ENCODE data around the gene INPP5A.

The INPP5A gene

DNA sequence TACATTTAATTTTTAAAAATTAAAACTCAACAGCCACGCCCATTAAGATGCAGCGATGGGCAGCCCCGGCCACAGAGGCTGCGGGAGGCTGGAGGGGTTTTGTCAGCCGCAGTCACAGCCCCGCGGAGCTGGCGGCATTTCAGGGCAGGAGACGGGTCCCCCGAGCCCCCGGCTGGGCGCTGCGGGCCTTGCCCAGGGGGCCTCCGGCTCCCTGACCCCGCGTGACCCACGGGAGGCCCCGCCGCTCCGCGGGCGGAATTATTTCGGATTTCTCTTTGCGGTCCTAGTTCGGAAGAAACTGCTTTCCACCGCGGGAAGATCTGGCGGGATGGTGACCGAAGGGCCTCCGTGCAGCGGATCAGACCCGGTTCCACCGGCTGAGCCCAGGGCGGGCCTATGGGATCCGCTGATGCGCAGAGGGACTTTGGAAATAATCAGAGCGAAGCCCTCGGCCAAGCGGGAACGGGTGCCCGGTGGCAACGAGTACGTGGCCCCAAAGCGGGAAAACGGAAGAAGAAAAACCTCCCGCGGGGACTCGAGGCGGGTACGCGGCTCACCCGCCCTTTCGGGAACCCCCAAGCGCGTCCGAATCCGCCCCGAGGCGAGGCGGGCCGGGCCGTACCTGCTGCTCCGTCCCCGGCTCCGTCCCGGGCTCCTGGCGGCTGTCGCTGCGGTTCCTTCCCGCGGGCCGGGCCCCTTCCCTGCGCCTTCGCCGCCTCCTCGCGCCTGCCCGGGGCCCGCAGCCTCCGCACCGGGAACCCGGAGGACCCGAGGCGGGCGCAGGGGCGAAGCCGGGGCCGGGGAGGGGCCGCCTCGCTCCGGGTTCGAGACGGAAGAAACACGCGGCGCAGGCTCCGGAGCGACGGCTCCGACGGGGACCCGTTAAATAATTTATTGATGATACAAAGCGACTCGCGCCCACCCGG lies 246.6 kb downstream of the INPP5A start:
- TF ChIP-seq ISL1 (CRISPR knock-in tag; IDR thresholded peaks at IDR 0.05) (no peak), BACH2 (CRISPR knock-in tag; IDR thresholded peaks at IDR 0.05; ENCODE audit: borderline replicate concordance) (no peak), PATZ1 (CRISPR knock-in tag; IDR thresholded peaks at IDR 0.05; ENCODE audit: borderline replicate concordance) (no peak), ZNF565 (CRISPR knock-in tag; conservative IDR thresholded peaks at IDR 0.05; ENCODE audit: low read depth) (no peak), TCF4 (CRISPR knock-in tag; IDR thresholded peaks at IDR 0.05; ENCODE audit: borderline replicate concordance) (no peak), OSR1 (CRISPR knock-in tag; IDR thresholded peaks at IDR 0.05) (no peak), ZFP30 (CRISPR knock-in tag; IDR thresholded peaks at IDR 0.05) (no peak), GLIS3 (CRISPR knock-in tag; IDR thresholded peaks at IDR 0.05) (no peak), ZFP3 (CRISPR knock-in tag; IDR thresholded peaks at IDR 0.05) (no peak), ARNTL (CRISPR knock-in tag; IDR thresholded peaks at IDR 0.05; ENCODE audit: borderline replicate concordance, low read depth) (no peak), SNAI2 (CRISPR knock-in tag; IDR thresholded peaks at IDR 0.05) (no peak), ZNF8 (CRISPR knock-in tag; IDR thresholded peaks at IDR 0.05) (no peak), CSRNP3 (CRISPR knock-in tag; IDR thresholded peaks at IDR 0.05) (no peak), ZNF70 (CRISPR knock-in tag; IDR thresholded peaks at IDR 0.05) (no peak), ESRRG (CRISPR knock-in tag; IDR thresholded peaks at IDR 0.05) (no peak), ZC3H10 (CRISPR knock-in tag; IDR thresholded peaks at IDR 0.05) (no peak), RARB (CRISPR knock-in tag; IDR thresholded peaks at IDR 0.05) (no peak)
- TF ChIP-seq, protein P1, sequence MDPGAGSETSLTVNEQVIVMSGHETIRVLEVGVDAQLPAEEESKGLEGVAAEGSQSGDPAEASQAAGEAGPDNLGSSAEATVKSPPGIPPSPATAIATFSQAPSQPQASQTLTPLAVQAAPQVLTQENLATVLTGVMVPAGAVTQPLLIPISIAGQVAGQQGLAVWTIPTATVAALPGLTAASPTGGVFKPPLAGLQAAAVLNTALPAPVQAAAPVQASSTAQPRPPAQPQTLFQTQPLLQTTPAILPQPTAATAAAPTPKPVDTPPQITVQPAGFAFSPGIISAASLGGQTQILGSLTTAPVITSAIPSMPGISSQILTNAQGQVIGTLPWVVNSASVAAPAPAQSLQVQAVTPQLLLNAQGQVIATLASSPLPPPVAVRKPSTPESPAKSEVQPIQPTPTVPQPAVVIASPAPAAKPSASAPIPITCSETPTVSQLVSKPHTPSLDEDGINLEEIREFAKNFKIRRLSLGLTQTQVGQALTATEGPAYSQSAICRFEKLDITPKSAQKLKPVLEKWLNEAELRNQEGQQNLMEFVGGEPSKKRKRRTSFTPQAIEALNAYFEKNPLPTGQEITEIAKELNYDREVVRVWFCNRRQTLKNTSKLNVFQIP (CRISPR knock-in tag; IDR thresholded peaks at IDR 0.05; ENCODE audit: borderline replicate concordance, low read depth) = no peak
- TF ChIP-seq, protein P2, sequence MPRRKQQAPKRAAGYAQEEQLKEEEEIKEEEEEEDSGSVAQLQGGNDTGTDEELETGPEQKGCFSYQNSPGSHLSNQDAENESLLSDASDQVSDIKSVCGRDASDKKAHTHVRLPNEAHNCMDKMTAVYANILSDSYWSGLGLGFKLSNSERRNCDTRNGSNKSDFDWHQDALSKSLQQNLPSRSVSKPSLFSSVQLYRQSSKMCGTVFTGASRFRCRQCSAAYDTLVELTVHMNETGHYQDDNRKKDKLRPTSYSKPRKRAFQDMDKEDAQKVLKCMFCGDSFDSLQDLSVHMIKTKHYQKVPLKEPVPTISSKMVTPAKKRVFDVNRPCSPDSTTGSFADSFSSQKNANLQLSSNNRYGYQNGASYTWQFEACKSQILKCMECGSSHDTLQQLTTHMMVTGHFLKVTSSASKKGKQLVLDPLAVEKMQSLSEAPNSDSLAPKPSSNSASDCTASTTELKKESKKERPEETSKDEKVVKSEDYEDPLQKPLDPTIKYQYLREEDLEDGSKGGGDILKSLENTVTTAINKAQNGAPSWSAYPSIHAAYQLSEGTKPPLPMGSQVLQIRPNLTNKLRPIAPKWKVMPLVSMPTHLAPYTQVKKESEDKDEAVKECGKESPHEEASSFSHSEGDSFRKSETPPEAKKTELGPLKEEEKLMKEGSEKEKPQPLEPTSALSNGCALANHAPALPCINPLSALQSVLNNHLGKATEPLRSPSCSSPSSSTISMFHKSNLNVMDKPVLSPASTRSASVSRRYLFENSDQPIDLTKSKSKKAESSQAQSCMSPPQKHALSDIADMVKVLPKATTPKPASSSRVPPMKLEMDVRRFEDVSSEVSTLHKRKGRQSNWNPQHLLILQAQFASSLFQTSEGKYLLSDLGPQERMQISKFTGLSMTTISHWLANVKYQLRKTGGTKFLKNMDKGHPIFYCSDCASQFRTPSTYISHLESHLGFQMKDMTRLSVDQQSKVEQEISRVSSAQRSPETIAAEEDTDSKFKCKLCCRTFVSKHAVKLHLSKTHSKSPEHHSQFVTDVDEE (CRISPR knock-in tag; IDR thresholded peaks at IDR 0.05) = no peak
- TF ChIP-seq, protein P3, sequence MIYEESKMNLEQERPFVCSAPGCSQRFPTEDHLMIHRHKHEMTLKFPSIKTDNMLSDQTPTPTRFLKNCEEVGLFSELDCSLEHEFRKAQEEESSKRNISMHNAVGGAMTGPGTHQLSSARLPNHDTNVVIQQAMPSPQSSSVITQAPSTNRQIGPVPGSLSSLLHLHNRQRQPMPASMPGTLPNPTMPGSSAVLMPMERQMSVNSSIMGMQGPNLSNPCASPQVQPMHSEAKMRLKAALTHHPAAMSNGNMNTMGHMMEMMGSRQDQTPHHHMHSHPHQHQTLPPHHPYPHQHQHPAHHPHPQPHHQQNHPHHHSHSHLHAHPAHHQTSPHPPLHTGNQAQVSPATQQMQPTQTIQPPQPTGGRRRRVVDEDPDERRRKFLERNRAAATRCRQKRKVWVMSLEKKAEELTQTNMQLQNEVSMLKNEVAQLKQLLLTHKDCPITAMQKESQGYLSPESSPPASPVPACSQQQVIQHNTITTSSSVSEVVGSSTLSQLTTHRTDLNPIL (CRISPR knock-in tag; IDR thresholded peaks at IDR 0.05; ENCODE audit: low read depth) = no peak
- no peak for ATAC-seq

GRCh38 chr10:132784866-132785722 lies 247.5 kb downstream of the INPP5A start:
- ATAC-seq = no peak
- TF ChIP-seq RARB (CRISPR knock-in tag; IDR thresholded peaks at IDR 0.05) = no peak
- TF ChIP-seq PPARA (CRISPR knock-in tag; IDR thresholded peaks at IDR 0.05; ENCODE audit: borderline replicate concordance) = no peak

Measured in SK-N-SH treated with all-trans-retinoic acid at 6 μM for 48 hours (cell line).